GM18951 (cell line): ENCODE results near the gene B4GALT1.

Experiments
- POLR2A ChIP-seq: IDR thresholded peaks from 4 replicates; pipeline ENCODE4 v1.6.1; 2011; ENCODE audit warnings: mild to moderate bottlenecking; ENCODE audit not compliant: insufficient read length, insufficient read depth; ENCODE audit errors: extremely low read depth
- in situ Hi-C: fragments of 300-500 bp; cut with MboI; formaldehyde crosslinking; loops from one replicate; pipeline ENCODE4 v1.12.0; 2022; ENCODE audit warnings: low sequenced_read_pairs, mixed read lengths, inconsistent platforms; ENCODE audit not compliant: unreplicated experiment

Gene B4GALT1, protein sequence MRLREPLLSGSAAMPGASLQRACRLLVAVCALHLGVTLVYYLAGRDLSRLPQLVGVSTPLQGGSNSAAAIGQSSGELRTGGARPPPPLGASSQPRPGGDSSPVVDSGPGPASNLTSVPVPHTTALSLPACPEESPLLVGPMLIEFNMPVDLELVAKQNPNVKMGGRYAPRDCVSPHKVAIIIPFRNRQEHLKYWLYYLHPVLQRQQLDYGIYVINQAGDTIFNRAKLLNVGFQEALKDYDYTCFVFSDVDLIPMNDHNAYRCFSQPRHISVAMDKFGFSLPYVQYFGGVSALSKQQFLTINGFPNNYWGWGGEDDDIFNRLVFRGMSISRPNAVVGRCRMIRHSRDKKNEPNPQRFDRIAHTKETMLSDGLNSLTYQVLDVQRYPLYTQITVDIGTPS

DNA sequence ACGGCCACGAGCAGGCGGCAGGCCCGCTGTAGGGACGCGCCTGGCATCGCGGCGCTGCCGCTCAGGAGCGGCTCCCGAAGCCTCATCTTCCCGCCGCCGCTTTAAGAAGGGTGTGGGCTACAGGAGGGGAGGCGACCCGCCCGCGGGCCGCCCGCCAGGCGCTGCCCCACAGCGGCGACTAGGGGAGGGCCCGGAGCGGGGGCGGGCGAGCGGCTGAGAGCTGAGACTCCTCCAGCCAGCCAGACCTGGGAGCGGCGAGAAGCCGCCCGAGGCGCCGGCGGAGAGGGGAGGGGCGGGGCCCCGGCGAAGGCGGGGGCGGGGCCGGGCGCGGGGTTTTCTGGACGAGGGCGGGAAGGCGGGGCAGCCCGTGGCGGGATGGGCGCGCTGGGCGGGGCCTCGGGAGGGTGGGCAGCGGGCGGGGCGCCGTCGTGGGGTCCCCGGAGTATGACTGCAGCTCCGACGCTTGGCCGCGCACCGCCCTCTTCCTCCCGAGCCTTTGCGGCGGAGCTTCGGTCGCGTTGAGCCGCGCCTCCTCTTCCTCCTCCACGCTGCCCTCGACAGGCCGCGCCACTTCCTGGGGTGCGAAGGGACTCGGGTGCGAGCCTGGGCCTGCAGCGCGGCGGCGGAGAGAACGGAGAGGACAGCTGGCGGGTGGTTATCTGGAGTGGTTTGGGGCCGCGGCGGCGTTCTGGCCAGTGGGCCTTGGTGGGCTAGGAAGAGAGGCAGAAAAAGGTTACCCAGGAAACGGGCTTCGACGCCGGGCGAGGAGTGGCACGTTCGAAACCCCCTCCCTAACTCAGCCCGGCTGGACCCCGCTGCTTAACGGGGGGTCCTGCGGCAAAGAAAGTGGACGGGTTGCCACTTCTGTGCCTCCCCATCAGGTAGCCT, at the start of gene B4GALT1:
Gene B4GALT1, minus strand, starts transcription at position 253 of the 888 bp plus-strand sequence. Its CDS starts 167 bp downstream, at position 86.
- in situ Hi-C loops: no loop called here
- TF ChIP-seq POLR2A: peak; percentile 75

DNA sequence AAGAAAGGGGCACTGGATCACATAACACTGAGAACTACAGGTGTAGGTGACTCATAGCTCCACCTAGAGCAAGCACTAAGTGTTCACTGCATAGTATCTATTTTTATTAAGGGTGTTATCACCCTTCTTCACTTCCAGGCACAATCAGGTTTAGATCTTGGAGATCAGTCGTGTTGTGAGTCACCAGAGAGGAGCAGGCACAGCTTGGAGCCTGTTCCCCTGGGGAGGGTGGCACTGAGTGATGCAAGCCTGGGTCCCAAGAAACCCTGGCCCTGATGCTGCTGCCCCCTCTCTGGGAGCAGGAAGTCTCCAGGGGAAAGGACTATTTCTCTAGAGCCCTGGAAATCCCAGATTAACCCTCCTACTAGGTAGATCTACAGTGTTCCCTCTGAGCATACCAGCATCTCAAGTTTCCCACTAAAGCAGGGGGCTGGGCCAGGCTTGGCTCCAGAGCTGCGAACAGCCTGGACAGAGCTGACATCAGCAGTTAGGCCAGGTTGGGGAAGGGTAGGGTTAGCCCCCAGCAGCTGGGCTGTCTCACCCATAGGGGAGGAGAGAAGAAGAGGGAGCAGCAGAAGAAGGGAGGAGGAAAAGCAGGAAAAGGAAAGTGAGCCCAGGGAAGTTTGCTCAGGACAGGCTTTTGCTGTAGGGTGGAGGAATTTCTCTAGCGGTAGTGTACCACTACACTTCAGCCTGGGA, 44.7 kb upstream of the B4GALT1 start:
- in situ Hi-C loops: no loop called here
- TF ChIP-seq POLR2A: no peak

DNA sequence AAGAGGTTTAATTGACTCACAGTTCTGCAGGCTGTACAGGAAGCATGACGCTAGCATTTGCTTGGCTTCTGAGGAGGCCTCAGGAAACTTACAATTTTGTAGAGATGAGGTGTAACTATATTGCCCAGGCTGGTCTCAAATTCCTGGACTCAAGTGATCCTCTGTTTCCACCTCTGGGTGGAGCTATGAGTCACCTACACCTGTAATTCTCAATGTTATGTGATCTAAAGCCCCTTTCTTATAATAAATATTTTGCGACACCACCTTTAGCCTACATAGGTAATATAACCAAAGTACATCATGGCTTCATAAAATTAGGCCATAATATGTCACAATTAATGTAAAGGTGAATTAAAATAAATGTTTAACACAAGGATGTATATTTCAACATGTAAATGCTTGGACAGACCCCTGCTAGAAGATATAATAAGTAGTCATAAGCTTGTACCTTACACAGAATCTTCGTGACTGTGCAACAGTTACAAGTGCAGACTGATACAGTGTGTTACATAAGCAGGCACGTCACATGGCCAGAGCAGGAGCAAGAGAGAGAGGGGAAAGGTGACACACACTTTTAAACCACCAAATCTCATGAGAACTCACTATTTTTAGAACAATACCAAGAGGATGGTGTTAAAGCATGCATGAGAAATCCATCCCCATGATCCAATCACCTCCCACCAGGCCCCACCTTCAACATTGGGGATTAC, 43.0 kb upstream of the B4GALT1 start:
- TF ChIP-seq POLR2A: no peak
- in situ Hi-C loops: no loop called here

GRCh38 chr9:33209394-33209793, 42.3 kb upstream of the B4GALT1 start:
- in situ Hi-C loops: no loop called here
- no peak for TF ChIP-seq POLR2A

DNA sequence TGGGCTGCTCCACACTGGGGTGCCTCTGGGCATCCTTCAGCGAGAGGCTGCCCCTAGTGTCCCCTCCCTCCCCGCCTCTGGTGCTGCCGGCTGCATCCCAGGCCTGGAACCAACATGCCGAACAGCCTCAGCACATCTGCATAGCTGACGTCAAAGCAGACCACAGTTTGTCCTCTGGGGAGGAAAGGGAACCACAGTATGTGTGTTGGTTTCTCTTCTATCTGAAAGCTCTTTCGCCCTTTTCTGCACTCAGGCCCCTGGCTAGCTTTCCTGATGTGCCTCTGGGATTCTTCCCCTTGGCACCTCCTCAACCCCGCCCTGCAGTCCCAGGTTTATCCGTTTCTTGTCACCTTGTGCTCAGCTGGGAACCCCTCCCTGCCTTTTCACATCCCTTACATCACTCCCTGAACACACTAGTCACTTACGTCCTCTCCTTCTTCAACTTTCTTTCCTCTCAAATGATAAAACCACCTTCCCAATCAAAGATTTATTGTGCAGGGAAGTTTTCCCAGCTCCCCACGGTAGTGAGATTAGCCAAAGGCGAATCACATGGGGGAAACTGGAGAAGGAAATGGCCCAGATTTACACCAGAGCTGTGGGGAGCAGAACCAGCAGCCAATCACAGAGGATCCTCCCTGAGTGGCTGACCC, 35.5 kb upstream of the B4GALT1 start:
- TF ChIP-seq POLR2A: no peak
- in situ Hi-C loops: no loop called here

- in situ Hi-C loops: no loop called here
- no peak for TF ChIP-seq POLR2A
These were observed 34.9 kb upstream of the B4GALT1 start for GRCh38 chr9:33202018-33202417.

- TF ChIP-seq POLR2A: no peak
- in situ Hi-C loops: no loop called here
These were observed 31.0 kb upstream of the B4GALT1 start for GRCh38 chr9:33198165-33198564.

DNA sequence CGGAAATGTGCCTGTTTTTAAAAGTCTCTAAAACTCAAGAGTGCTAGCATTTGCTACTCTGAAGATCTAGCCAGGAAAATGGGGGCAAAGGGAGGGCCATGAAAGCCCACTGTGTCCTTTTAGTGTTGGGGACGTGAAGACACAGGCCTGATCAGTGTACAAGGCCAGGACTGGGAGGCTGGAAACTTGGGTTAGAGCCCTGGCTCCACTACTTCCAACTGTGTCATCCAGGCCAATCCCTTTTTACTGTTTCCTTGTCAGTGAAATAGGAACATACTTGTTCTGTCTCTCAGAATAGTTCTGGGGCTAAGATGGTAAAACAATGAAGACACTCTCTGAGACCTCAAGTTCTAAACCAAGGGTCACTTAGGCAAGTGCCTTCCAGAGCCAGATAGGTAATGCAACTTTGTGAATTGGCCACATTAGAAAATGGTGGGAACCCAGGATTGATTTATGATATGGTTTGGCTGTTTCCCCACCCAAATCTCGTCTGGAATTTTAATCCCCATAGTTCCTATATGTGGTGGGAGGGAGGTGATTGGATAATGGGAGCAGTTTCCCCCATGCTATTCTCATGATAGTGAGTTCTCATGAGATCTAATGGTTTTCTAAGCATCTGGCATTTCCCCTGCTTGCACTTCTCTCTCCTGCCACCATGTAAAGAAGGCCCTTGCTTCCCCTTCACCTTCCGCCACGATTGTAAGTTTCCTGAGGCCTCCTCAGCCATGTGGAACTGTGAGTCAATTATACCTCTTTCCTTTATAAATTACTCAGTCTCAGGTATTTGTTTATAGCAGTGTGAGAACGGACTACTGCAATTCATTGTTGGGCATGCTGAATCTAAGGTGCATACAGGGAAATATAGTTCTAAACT, 30.4 kb upstream of the B4GALT1 start:
- in situ Hi-C loops: no loop called here
- no peak for TF ChIP-seq POLR2A

DNA sequence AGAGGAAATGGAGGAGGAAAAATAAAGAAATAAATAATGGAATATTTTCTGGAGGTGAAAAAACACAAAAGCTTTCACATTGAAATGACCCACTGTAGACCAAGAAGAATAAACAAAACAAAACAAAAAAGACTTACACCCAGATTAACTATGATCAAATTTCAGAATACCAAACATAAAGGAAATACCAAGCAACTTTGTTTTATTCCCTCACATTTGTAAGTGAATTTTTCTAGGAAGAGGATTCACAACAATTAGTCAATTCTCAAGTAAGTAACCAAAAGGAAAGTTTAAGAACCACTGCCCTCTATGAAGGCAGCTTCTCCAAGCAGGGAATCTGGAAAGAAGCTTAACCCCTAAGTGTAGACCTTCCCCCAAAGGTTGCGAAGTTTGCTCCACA, 29.6 kb upstream of the B4GALT1 start:
- in situ Hi-C loops: no loop called here
- no peak for TF ChIP-seq POLR2A

GRCh38 chr9:33193818-33194217, 26.7 kb upstream of the B4GALT1 start:
- no peak for TF ChIP-seq POLR2A
- in situ Hi-C loops: no loop called here

DNA sequence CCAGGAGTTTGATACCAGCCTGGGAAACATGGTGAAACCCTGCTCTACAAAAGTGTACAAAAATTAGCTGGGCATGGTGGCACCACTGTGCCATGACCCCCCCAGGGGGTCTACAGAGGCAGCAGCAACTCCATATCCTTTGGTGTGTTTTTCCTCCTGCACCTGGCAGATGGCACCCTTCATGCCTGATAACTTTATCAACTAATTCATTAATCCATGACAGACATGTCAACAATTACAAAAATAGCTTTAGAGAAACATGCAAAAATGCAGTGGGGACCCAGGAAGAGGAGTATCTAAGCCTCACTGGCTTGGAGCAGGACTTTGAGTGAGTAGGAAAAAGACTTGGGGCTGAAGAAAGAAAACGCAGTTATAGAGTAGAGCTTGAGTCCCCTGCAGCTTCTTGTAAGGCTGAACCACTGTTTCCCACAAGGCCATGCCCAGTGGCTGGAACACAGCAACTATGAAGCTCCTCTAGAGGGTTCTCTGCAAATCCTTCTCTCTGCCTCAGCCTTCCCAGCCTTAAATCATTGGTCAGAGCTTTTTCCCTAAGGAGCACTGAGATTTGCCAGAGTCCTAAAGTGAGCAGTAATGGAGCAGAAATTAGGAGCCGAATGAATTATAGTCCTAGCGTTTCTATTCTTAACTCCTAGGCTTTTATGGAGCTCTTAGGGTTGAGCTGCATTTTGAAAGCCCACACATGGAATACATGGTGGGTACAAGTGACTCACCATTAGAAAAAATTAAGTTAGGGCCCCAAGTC, 25.5 kb upstream of the B4GALT1 start:
- TF ChIP-seq POLR2A: no peak

More for the DNA sequence above, 25.5 kb upstream of the B4GALT1 start:
- in situ Hi-C loops: no loop called here
